Liver (tissue), 9 donors: ENCODE measurements around the gene SPECC1L. TPM values are rescaled to one million over a fixed set of nuclear protein-coding genes. Genes with fewer than 3 reads are reported as not detected.

Experiments used
- DNase-seq: peaks from one replicate; pipeline ENCODE4 v3.0.0-alpha.2; 2017; ENCODE audit warnings: low spot score
- H3K27ac ChIP-seq, 2 donors: one replicate each; pipeline ENCODE4 v1.7.0; 2013; ENCODE audit warnings: inconsistent platforms in 2 of 2, low read length in 2 of 2, control low read depth in 1 of 2, low read depth in 1 of 2, mild to moderate bottlenecking in 1 of 2
- H3K27me3 ChIP-seq, 4 donors: one replicate each; pipeline versions ENCODE4 v1.6.1 to v1.7.0; 2013; ENCODE audit warnings: low read length in 3 of 4, inconsistent platforms in 1 of 4, mild to moderate bottlenecking in 1 of 4, moderate library complexity in 1 of 4; ENCODE audit not compliant: control insufficient read depth in 4 of 4, insufficient read depth in 4 of 4
- H3K36me3 ChIP-seq, 4 donors: one replicate each; pipeline versions ENCODE4 v1.6.1 to v1.7.0; 2013; ENCODE audit warnings: low read length in 3 of 4, mild to moderate bottlenecking in 3 of 4, low read depth in 1 of 4, moderate library complexity in 1 of 4; ENCODE audit not compliant: control insufficient read depth in 4 of 4, insufficient read depth in 3 of 4
- H3K4me1 ChIP-seq, 4 donors: one replicate each; pipeline versions ENCODE4 v1.6.1 to v1.7.0; 2013; ENCODE audit warnings: low read length in 3 of 4, mild to moderate bottlenecking in 3 of 4, moderate library complexity in 1 of 4; ENCODE audit not compliant: control insufficient read depth in 4 of 4, insufficient read depth in 4 of 4
- H3K4me3 ChIP-seq, 3 donors: one replicate each; pipeline versions ENCODE4 v1.6.1 to v1.7.0; 2013; ENCODE audit warnings: low read length in 3 of 3, control low read depth in 1 of 3, low read depth in 1 of 3, mild to moderate bottlenecking in 1 of 3
- H3K9ac ChIP-seq, 2 donors: one replicate each; pipeline ENCODE4 v1.7.0; 2013; ENCODE audit warnings: low read length in 2 of 2, mild to moderate bottlenecking in 2 of 2, moderate library complexity in 2 of 2, control low read depth in 1 of 2, low read depth in 1 of 2
- H3K9me3 ChIP-seq, 4 donors: one replicate each; pipeline versions ENCODE4 v1.6.1 to v1.7.0; 2013; ENCODE audit warnings: low read length in 3 of 4; ENCODE audit not compliant: control insufficient read depth in 4 of 4
- ATF3 ChIP-seq: IDR thresholded peaks from 2 replicates; pipeline ENCODE4 v1.6.1; 2016; ENCODE audit warnings: antibody characterized with exemption
- CTCF ChIP-seq: fragments of 150-350 bp; IDR thresholded peaks from 2 replicates; pipeline ENCODE4 v1.5.1; 2017; ENCODE audit warnings: improper control_type of control experiment, low read depth, low read length; ENCODE audit not compliant: missing input control
- EGR1 ChIP-seq, 2 donors: IDR thresholded peaks; 2 replicates each; pipeline ENCODE4 v1.6.1; 2016 to 2018; ENCODE audit warnings: antibody characterized with exemption in 2 of 2, low read depth in 2 of 2
- FOXA1 ChIP-seq: IDR thresholded peaks from 2 replicates; pipeline ENCODE4 v1.6.1; 2016; ENCODE audit warnings: antibody characterized with exemption
- HNF4A ChIP-seq, 2 donors: conservative IDR thresholded peaks; 2 replicates each; pipeline ENCODE4 v1.6.1; 2016; ENCODE audit warnings: antibody characterized with exemption in 2 of 2, mild to moderate bottlenecking in 2 of 2
- HNF4G ChIP-seq: IDR thresholded peaks from 2 replicates; pipeline ENCODE4 v1.6.1; 2016; ENCODE audit warnings: antibody characterized with exemption
- MAX ChIP-seq: IDR thresholded peaks from 2 replicates; pipeline ENCODE4 v1.6.1; 2016; ENCODE audit warnings: antibody characterized with exemption
- NR2F2 ChIP-seq: IDR thresholded peaks from 2 replicates; pipeline ENCODE4 v1.6.1; 2016; ENCODE audit warnings: antibody characterized with exemption
- RAD21 ChIP-seq, 2 donors: IDR thresholded peaks; 2 replicates each; pipeline ENCODE4 v1.6.1; 2016; ENCODE audit warnings: antibody characterized with exemption in 2 of 2, mild to moderate bottlenecking in 2 of 2
- REST ChIP-seq: IDR thresholded peaks from 2 replicates; pipeline ENCODE4 v1.6.1; 2016; ENCODE audit warnings: antibody characterized with exemption, mild to moderate bottlenecking
- RXRA ChIP-seq, 2 donors: IDR thresholded peaks; 2 replicates each; pipeline ENCODE4 v1.6.1; 2017 to 2018; ENCODE audit warnings: antibody characterized with exemption in 2 of 2, mild to moderate bottlenecking in 1 of 2
- SP1 ChIP-seq: IDR thresholded peaks from 2 replicates; pipeline ENCODE4 v1.6.1; 2018; ENCODE audit warnings: antibody characterized with exemption, mild to moderate bottlenecking
- TAF1 ChIP-seq: conservative IDR thresholded peaks from 2 replicates; pipeline ENCODE4 v1.6.1; 2016; ENCODE audit warnings: antibody characterized with exemption, mild to moderate bottlenecking
- YY1 ChIP-seq: IDR thresholded peaks from 2 replicates; pipeline ENCODE4 v1.6.1; 2016; ENCODE audit warnings: antibody characterized with exemption, mild to moderate bottlenecking
- ZBTB33 ChIP-seq: IDR thresholded peaks from 2 replicates; pipeline ENCODE4 v1.6.1; 2016; ENCODE audit warnings: antibody characterized with exemption
- WGBS: extraction: QIAGEN DNeasy Blood & Tissue Kit; methylation state at CpG from one replicate; pipeline ENCODE4 v1.1.7; 2013; 5-methylcytosine and 5-hydroxymethylcytosine counted together
- polyA plus RNA-seq, 2 donors: library from polyadenylated mRNA; stranded (reverse) in 1 of 2; unstranded in 1 of 2; fragments of 200-250 nt in 1 of 2; fragments of >200 nt in 1 of 2; fragmentation: Nextera tagmentation in 1 of 2; extraction: Ambion mirVana in 1 of 2; gene quantifications; one replicate each; pipeline versions ENCODE4 v1.2.1 to v1.2.3, GENCODE V29; 2013 to 2015
- total RNA-seq, 2 donors: library from RNA; depleted of rRNA; stranded (reverse); fragments of >200 nt; gene quantifications; one replicate each; pipeline ENCODE4 v1.2.3, GENCODE V29; 2014
- donor health status: healthy.
- donor health status: healthy.
- donor health status: healthy.
- donor health status: healthy.
- donor health status: healthy.

The SPECC1L gene
- total and polyA plus RNA-seq, 4 donors, result 5.4 to 22.3 (median 12.3) TPM

- peak; percentile 50 for TF ChIP-seq ATF3
- TF ChIP-seq CTCF, result no peak
- TF ChIP-seq HNF4G, result no peak
Measured at GRCh38 chr22:24323695-24324094, 53.1 kb downstream of the SPECC1L start (continued).

- H3K36me3 ChIP-seq, result peaks cover 2 to 15% (median 8%) of the 10 kb centered on the region in 4 donors
- H3K4me3 ChIP-seq, result peak overlapping the region; percentile 27 to 58 (median 50)
- H3K27ac ChIP-seq, result peak overlapping the region; percentile 79 to 87
Measured at GRCh38 chr22:24324137-24324536, 53.5 kb downstream of the SPECC1L start.

GRCh38 chr22:24325105-24325757, 54.6 kb downstream of the SPECC1L start:
- H3K9me3 ChIP-seq, result no peaks in the 10 kb centered on the region
- peak overlapping the region; percentile 79 to 87 for H3K27ac ChIP-seq
- H3K4me1 ChIP-seq, result peaks cover 6 to 28% (median 14%) of the 10 kb centered on the region in 4 donors
- peak overlapping the region; percentile 68 to 87 for H3K9ac ChIP-seq
- H3K36me3 ChIP-seq, result peaks cover 2 to 21% (median 10%) of the 10 kb centered on the region in 4 donors
- WGBS, result 17% methylated on average over 5 of the region's 5 CpGs
- no peaks in the 10 kb centered on the region for H3K27me3 ChIP-seq
- DNase-seq, result no peak
- TF ChIP-seq YY1 (peak; percentile 15), HNF4A (conservative IDR thresholded peaks at IDR 0.05) (peak in 1 of 2 donors; percentile 11), ZBTB33 (no peak), EGR1 (IDR thresholded peaks at IDR 0.05; ENCODE audit: low read depth in 2 of 2) (no peak), REST (no peak), RAD21 (IDR thresholded peaks at IDR 0.05) (peak; percentile 90 to 95), NR2F2 (peak; percentile 24), FOXA1 (no peak), RXRA (IDR thresholded peaks at IDR 0.05) (peak in 1 of 2 donors; percentile 37), HNF4G (no peak), ATF3 (no peak), CTCF (peak; percentile 50), SP1 (no peak)
- H3K4me3 ChIP-seq, result peak overlapping the region in 2 of 3 donors; percentile 58 to 61

More at GRCh38 chr22:24324137-24324536, 53.5 kb downstream of the SPECC1L start:
- DNase-seq, result no peak
- 34% methylated on average over 8 of the region's 8 CpGs for WGBS
- H3K9me3 ChIP-seq, result no peaks in the 10 kb centered on the region
- H3K4me1 ChIP-seq, result peaks cover 6 to 28% (median 14%) of the 10 kb centered on the region in 4 donors
- no peaks in the 10 kb centered on the region for H3K27me3 ChIP-seq
- H3K9ac ChIP-seq, result peak overlapping the region; percentile 68 to 87
- no peak for TF ChIP-seq HNF4A (conservative IDR thresholded peaks at IDR 0.05)
- TF ChIP-seq SP1, result no peak
- peak; percentile 35 for TF ChIP-seq YY1
- no peak for TF ChIP-seq TAF1
- TF ChIP-seq MAX, result no peak
- TF ChIP-seq RXRA (IDR thresholded peaks at IDR 0.05), result peak in 1 of 2 donors; percentile 2
